Measurements from ENCODE around the gene ARHGAP26. TPM values are rescaled to one million over a fixed set of nuclear protein-coding genes. Genes with fewer than 3 reads are reported as not detected.

The ARHGAP26 gene
- total RNA-seq, 1 donor from 2014 or later, result 8.9 TPM

DNA sequence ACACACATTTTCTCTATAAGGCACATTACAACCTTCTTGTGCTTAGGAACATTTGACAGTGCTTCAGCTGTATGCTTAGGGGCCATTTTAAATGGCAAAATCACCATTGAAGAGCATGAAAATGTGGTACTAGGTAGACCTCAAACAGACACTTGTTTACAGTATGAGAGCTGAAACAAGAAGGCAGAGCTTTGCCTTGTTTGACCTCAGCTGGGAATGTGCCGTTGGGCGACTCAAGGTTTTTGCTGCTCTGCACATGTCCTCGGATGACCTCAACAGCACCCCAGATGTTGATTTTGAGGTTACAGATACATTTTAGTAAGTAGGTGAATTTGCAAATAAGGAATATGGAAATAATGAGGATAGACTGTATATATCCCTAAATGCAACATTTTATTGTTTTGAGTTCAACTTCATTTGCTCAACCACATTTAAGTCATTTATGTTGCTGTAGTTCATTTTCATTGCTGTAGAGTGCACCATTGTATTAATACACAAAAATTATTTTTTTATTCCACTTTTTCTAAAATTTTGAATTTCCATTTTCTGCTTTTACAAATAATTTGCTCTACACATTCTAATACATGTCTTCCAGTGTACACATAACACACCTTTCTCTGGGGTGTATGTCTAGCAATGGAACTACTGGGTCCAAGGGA lies 426.6 kb downstream of the ARHGAP26 start:
- DNase-seq (ENCODE audit: low spot score in 2 of 2, unreplicated experiment in 2 of 2), result no peak
- Mint-ChIP-seq H3K27me3 (ENCODE audit: low read depth) (no peaks in the 10 kb centered on the region), H3K27ac (no peak overlapping the region)

DNA sequence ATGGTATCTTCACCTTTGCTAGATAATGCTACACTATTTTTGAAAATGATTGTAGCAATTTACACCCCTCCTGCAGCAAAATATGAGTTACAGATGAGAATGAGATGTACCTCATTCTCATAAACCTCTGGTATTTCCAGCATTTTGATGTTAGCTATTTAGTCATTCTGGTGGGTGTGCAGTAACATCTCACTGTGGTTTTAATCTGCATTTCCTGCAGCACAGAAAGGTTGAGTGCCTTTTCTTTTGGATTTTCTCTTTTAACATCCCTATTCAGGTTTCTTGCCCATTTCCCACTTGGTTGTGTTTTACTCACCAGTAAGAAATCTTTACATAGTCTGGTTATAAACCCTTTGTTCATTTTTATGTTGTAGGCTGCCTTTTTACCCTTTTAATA lies 427.1 kb downstream of the ARHGAP26 start:
- peaks cover 9% of the 10 kb centered on the region for H3K36me3 Mint-ChIP-seq
- peaks cover 13% of the 10 kb centered on the region for H3K9me3 Mint-ChIP-seq
- H3K4me3 Mint-ChIP-seq, result no peak overlapping the region
- no peak for DNase-seq (ENCODE audit: low spot score in 2 of 2, unreplicated experiment in 2 of 2)
- no peaks in the 10 kb centered on the region for H3K4me1 Mint-ChIP-seq
- TF ChIP-seq, protein P1, sequence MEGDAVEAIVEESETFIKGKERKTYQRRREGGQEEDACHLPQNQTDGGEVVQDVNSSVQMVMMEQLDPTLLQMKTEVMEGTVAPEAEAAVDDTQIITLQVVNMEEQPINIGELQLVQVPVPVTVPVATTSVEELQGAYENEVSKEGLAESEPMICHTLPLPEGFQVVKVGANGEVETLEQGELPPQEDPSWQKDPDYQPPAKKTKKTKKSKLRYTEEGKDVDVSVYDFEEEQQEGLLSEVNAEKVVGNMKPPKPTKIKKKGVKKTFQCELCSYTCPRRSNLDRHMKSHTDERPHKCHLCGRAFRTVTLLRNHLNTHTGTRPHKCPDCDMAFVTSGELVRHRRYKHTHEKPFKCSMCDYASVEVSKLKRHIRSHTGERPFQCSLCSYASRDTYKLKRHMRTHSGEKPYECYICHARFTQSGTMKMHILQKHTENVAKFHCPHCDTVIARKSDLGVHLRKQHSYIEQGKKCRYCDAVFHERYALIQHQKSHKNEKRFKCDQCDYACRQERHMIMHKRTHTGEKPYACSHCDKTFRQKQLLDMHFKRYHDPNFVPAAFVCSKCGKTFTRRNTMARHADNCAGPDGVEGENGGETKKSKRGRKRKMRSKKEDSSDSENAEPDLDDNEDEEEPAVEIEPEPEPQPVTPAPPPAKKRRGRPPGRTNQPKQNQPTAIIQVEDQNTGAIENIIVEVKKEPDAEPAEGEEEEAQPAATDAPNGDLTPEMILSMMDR (IDR thresholded peaks at IDR 0.05; ENCODE audit: unreplicated experiment), result no peak
- no peak overlapping the region for H3K27ac Mint-ChIP-seq
- no peaks in the 10 kb centered on the region for H3K27me3 Mint-ChIP-seq (ENCODE audit: low read depth)

More for the DNA sequence above, 426.6 kb downstream of the ARHGAP26 start:
- TF ChIP-seq, protein P1 (IDR thresholded peaks at IDR 0.05; ENCODE audit: unreplicated experiment), result no peak
- Mint-ChIP-seq H3K4me1 (no peaks in the 10 kb centered on the region), H3K4me3 (no peak overlapping the region), H3K36me3 (peaks cover 7% of the 10 kb centered on the region), H3K9me3 (peaks cover 14% of the 10 kb centered on the region)

DNA sequence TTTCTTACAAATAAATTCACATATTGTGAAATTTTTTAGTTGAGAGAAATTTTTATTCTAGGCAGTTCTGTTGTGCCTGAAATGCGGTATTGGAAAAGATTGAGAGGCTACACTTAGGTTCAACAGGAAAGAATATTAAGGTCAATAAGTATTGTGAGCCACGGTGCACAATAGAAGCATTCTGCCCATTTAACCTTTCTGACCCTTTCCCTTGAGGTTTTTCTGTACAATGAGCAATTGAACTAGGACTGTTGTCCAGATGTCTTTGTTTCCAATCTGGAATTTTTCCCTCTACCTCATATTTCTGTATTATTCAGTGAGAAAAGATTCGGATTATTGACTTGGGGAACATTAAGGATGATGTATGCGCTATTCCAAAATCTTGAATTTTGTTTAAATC lies 428.2 kb downstream of the ARHGAP26 start:
- TF ChIP-seq, protein P1 (IDR thresholded peaks at IDR 0.05; ENCODE audit: unreplicated experiment), result no peak
- H3K9me3 Mint-ChIP-seq, result peaks cover 24% of the 10 kb centered on the region
- DNase-seq (ENCODE audit: low spot score in 2 of 2, unreplicated experiment in 2 of 2), result no peak
- no peaks in the 10 kb centered on the region for H3K4me1 Mint-ChIP-seq
- no peak overlapping the region for H3K4me3 Mint-ChIP-seq
- no peaks in the 10 kb centered on the region for H3K27me3 Mint-ChIP-seq (ENCODE audit: low read depth)
- peaks cover 13% of the 10 kb centered on the region for H3K36me3 Mint-ChIP-seq
- H3K27ac Mint-ChIP-seq, result no peak overlapping the region

DNA sequence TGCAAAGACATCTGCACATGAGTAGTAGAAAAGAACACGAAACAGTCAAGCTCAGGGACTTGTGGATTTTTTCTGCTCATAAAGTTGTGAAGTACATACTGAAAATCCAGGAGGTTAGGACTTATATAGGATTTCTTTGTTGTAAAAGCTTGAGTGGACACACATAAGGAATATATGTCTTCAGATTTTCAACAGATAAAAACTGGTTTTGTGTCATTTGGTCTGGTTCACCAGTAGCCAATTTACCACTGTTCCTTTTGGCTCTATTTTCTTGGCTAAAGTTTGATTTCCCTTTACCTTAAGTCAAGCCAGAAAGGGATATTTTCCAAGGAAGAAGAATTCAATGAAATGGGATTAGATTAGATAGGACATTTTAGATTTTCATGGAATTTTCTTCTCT lies 429.0 kb downstream of the ARHGAP26 start:
- H3K4me1 Mint-ChIP-seq, result no peaks in the 10 kb centered on the region
- peaks cover 13% of the 10 kb centered on the region for H3K36me3 Mint-ChIP-seq
- H3K27me3 Mint-ChIP-seq (ENCODE audit: low read depth), result no peaks in the 10 kb centered on the region
- H3K27ac Mint-ChIP-seq, result no peak overlapping the region
- peaks cover 24% of the 10 kb centered on the region for H3K9me3 Mint-ChIP-seq
- TF ChIP-seq, protein P1 (IDR thresholded peaks at IDR 0.05; ENCODE audit: unreplicated experiment), result no peak
- no peak overlapping the region for H3K4me3 Mint-ChIP-seq
- DNase-seq (ENCODE audit: low spot score in 2 of 2, unreplicated experiment in 2 of 2), result no peak

DNA sequence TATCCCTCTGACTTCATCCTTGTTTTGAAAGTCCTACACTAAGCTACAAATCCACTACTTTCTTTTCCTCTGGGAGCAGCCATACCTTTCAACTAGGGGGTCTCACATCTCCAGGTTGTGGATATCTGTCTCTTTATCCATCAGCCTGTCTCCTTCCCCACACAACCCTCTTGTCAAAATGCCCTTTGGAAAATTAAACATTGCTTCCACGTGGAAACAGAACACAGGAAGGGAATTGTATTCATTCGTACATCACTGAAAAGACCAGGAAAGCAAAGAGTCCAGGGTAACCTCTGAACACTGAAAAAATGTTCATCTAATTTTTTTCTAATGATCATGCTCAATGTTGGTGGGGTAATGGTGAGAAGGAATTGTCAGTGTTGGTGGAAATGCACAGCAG lies 429.7 kb downstream of the ARHGAP26 start:
- H3K36me3 Mint-ChIP-seq, result peaks cover 13% of the 10 kb centered on the region
- no peak overlapping the region for H3K27ac Mint-ChIP-seq
- TF ChIP-seq, protein P1 (IDR thresholded peaks at IDR 0.05; ENCODE audit: unreplicated experiment), result no peak
- H3K9me3 Mint-ChIP-seq, result peaks cover 24% of the 10 kb centered on the region
- H3K27me3 Mint-ChIP-seq (ENCODE audit: low read depth), result no peaks in the 10 kb centered on the region
- no peaks in the 10 kb centered on the region for H3K4me1 Mint-ChIP-seq
- no peak overlapping the region for H3K4me3 Mint-ChIP-seq
- DNase-seq (ENCODE audit: low spot score in 2 of 2, unreplicated experiment in 2 of 2), result no peak

All from mesothelial cell of epicardium (in vitro differentiated cells).